ENCODE measurements around the gene ACSM3.
"Not testable (repeated sequence)": the region's sequence is repeated elsewhere in the genome, so short reads cannot be mapped to it uniquely, and the experiment has no call there.

Gene ACSM3

GRCh38 chr16:20761175-20761574 is 2.6 kb upstream of the ACSM3 start:
- DNase-seq: no peak

- DNase-seq: no peak
Measured at GRCh38 chr16:20762404-20763123, 1.2 kb upstream of the ACSM3 start.

GRCh38 chr16:20764448-20764847 is 634 bp downstream of the ACSM3 start:
- not testable (repeated sequence) for DNase-seq

GRCh38 chr16:20765732-20766131 is 1.9 kb downstream of the ACSM3 start:
- no peak for DNase-seq

GRCh38 chr16:20766294-20766693 is 2.5 kb downstream of the ACSM3 start:
- DNase-seq: no peak

- DNase-seq: no peak
Measured at GRCh38 chr16:20767577-20767976, 3.8 kb downstream of the ACSM3 start.

GRCh38 chr16:20768121-20768520 is 4.3 kb downstream of the ACSM3 start:
- no peak for DNase-seq

GRCh38 chr16:20768818-20769217 is 5.0 kb downstream of the ACSM3 start:
- no peak for DNase-seq

GRCh38 chr16:20773679-20774078 is 9.9 kb downstream of the ACSM3 start:
- DNase-seq: no peak

- DNase-seq: peak; percentile 33
Measured at GRCh38 chr16:20774703-20775362, 11.0 kb downstream of the ACSM3 start.

GRCh38 chr16:20781697-20782096 is 17.9 kb downstream of the ACSM3 start:
- DNase-seq: no peak

GRCh38 chr16:20782470-20782869 is 18.7 kb downstream of the ACSM3 start:
- no peak for DNase-seq

- no peak for DNase-seq
Measured at GRCh38 chr16:20784204-20784603, 20.4 kb downstream of the ACSM3 start.

- no peak for DNase-seq
Measured at GRCh38 chr16:20789130-20789529, 25.3 kb downstream of the ACSM3 start.

- DNase-seq: no peak
Measured at GRCh38 chr16:20791923-20792612, 28.3 kb downstream of the ACSM3 start.

GRCh38 chr16:20798364-20798763 is 34.5 kb downstream of the ACSM3 start:
- no peak for DNase-seq

- no peak for DNase-seq
Measured at GRCh38 chr16:20799599-20799998, 35.8 kb downstream of the ACSM3 start.

GRCh38 chr16:20801278-20801677 is 37.5 kb downstream of the ACSM3 start:
- no peak for DNase-seq

- no peak for DNase-seq
Measured at GRCh38 chr16:20803192-20803560, 39.4 kb downstream of the ACSM3 start.

GRCh38 chr16:20803561-20804214 is 39.9 kb downstream of the ACSM3 start:
- DNase-seq: no peak

GRCh38 chr16:20805684-20806167 is 41.9 kb downstream of the ACSM3 start:
- not testable (repeated sequence) for DNase-seq

- peak; percentile 95 for DNase-seq
Measured at GRCh38 chr16:20806168-20807050, 42.6 kb downstream of the ACSM3 start, which contains the start of the genes ERI2 and REXO5. Gene ERI2 (minus strand): TSS chr16:20806472. CDS start chr16:20806430, 42 bp downstream. Gene REXO5 (plus strand): TSS chr16:20806527. CDS start chr16:20806954, 427 bp downstream.

Measured in NCI-H226 (cell line).